Measurements from ENCODE around the gene RPL23.
A peak's percentile ranks its signal among the peaks of the same experiment; 100 is the strongest.

The RPL23 gene

DNA sequence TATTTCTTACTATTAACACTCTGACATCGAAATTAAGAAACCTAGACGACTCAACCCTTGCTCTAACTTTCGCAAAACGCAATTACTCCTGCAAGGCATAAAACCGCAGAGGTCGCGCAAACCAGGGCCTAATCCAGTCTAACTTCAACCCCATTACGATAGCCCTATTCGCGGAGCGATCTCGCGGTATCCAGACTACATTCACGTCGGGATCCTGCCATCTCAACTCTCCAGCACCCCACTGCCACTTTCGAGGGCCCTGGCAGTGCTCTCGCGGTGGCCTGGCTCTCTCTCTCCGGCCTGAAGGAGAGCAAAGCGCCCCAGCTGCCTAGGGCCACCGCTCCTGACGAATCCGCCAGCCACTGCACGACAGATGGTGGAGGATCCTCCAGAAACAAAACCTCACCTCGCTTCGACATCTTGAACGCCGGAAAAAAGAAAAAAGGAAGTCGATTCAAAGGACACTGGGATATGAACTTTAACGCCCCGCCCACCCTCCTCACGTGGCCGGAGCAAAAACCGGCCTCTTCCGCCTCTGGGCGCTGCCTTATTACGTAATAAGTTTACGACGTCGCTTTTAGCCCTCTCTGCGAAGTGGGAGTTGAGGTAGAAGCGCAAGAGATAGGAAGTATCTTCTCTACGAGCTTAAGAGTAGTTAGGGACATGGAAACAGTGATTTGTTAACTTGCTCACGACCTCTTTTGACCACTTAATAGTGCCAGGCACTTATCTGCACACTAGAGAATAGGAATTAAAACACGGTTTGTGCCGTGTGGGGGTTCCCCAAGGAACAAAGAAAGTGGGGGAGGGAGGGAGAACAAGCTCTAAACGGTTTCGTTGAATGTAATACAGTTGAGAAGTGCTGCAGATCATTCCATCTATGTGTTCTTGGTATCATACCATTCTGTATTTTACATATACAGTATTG lies at the start of gene RPL23:
RPL23 (minus strand) TSS at position 430 of the 928 bp plus-strand sequence; CDS start at position 419, 11 bp downstream.
- DNase-seq = peak; percentile 91

DNA sequence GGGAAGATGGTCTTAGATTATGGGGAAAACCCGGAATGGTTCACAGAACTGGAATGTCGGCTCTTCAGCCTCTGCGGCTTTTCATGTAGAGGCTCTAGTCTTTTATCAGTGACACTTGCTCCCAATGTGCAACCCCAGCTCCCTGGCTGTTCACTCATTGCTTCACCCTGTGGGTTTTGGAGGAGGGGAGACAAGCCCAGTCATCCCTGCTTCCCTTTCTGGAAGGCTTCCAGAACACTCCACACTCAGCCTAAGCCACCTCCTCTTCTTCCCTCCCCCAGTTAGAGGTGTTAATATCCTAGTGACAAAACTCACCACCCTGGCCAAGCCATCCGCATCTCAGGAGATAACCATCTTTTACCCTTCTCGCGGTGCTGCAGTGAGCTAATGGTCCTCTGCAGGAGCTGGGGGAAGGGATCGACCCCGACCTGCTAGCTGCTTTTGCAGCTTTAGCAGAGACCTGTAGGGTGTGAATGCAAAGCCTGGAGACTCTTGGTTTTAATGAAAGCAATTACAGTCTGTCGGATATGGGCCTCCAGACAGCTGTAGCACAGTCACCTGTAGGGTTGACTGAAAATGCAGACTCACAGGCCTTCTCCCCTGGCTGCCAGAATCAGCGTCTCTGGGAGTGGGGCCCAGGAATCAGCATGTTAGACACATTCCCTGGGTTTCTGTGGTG lies 47.6 kb upstream of the RPL23 start:
- no peak for DNase-seq

DNA sequence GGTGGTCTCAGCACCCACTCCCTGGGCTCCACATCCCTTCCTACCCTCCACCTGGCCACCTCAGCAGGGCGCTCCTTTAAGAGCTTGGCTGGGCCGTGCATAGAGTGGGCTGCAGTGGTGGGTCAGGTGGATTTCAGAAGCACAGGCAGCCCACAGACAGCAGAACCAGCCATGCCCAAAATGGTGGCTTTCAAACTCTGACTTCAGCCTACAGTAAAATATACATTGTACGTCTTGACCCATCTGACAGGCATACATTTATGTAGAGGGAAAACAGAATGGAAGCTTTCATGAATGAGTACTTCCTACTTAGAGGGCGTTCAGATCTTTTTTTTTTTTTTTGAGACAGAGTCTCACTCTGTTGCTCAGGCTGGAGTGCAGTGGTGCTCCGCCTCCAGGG lies 45.9 kb upstream of the RPL23 start:
- no peak for DNase-seq

DNA sequence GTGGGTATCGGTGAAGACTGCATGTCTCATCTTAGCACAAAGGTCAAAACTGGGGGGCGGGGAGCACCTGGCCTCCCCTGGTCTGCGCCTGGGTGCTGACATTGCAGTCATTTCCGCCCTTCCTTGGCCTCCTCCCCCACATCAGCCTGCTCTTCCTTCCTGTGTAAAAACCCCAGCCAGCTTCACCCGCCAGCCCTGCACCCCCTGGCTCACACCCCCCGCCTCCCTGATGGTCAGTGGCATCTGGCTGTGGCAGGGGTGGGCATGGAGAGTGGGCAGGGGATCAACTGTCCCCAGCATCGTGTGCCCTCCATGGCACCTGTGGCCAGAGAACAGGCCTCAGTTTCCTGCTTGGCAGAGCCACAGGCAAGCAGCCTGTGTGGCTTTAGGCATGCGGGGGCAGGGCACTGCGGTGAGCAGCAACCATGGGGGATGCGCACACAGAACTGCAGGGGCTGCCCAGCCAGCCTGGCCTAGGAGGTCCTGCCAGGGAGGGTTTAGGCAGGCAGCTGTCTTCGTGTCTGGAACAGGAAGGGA lies 45.4 kb upstream of the RPL23 start:
- peak; percentile 88 for DNase-seq

DNA sequence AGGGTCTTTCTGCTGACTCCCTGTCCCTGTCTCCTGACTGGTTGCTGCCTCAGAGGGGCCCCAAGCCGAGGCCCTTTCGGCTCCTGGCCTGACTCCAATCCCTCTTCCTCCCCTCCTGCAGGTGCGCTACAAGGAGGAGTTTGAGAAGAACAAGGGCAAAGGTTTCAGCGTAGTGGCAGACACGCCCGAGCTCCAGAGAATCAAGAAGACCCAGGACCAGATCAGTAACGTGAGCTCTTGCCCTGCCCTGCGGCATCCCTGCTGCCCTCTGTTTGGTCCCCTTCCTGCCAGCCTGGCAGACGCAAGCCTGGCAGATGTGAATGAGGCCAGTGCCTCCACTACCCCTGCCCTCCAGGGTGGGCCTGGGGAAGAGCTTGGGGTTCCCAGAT lies 44.8 kb upstream of the RPL23 start:
- DNase-seq = peak; percentile 71

DNA sequence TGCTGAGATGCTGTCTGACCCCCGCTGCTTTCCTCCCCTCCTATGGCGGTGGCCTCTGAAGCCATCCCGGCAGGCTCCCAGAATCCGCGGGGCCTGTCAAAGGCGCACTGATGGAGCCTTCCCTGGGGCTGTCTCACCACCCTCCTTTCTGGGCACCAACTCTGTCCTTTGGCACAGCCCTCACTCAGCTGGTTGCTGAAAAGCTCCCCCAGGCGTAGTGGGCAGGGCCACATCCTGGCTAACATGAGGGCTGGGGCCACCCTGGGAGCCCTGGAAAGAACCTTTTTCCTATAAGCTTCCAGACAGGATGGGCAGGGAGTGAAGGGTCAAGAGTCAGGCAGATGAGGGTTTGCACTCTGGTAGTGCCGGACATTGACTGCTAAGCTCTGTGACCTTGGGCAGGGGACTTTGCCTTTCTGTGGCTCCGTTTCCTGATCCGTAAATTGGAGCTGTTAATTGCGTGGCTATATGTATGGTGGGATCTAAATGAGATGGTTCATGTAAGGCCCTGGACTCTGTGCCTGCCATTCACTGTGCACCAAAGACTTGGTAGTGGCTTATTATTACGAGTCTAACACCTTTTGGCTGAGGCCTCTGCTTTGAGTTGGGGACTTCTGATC lies 44.3 kb upstream of the RPL23 start:
- DNase-seq = no peak

DNA sequence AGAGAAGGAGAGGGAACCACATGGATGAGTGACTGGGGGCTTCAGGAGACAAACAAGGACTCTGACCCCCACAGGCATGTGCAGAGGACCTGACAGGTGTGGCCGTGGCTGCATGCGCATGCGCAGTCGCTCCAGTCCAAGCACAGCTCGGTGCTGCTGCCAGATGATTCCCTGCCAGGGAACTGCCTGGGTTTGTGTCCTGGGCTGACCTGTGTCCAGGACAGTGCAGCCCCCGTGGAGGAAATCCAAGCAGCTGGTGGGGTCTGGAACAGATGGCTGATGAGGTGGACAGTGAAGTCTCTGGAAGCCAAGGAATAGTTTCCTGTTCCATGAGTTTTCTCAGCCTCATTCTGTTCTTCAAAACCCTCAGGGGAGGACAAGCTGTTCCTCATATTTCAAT lies 43.7 kb upstream of the RPL23 start:
- DNase-seq = no peak

DNA sequence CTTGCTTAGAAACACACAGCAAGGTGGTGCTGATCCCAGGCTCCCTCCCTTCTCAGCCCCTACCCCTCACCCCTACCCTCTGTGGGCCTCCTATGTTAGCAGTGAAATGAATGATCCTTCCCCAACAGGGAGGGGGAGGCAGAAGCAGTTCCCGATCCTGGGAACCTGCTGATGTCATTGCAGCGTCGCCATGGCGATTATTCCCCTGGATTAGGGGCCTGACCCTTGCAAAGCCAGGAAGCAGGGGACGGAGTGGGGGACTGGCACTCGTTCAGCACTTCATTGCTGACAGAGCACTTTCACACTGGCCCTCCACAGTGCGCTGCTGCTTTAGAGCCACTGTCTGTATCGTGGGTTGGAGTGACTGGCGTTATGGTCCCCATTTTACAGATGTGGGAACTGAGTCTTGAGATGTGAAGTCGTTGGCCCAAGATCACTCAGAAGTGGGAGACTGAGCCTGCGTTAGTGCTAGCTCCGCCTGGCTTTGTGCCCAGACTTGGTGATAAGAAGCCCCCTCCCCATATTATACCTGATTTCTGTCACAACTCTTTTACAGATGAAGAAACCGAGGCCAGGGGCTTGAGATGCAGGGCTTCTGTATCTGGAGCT lies 42.9 kb upstream of the RPL23 start:
- DNase-seq = no peak

DNA sequence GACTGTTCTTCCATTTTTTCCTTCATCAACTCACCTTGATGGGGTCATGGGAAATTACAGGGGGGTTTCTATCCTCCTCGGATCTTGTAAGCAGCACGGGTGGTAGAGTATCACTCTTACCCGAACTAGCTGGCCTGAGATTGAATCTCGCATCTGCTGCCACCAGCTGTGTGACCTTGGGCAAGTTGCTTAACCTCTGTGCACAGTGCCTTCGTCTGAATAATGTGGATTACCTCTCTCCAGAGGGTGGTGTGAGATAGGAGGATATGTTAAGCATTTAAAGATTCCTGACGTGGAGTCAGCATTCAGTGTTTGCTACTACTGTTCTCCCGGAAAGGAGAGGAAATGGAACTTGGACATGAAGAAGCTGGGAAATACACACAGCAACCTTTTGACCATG lies 40.8 kb upstream of the RPL23 start:
- no peak for DNase-seq

DNA sequence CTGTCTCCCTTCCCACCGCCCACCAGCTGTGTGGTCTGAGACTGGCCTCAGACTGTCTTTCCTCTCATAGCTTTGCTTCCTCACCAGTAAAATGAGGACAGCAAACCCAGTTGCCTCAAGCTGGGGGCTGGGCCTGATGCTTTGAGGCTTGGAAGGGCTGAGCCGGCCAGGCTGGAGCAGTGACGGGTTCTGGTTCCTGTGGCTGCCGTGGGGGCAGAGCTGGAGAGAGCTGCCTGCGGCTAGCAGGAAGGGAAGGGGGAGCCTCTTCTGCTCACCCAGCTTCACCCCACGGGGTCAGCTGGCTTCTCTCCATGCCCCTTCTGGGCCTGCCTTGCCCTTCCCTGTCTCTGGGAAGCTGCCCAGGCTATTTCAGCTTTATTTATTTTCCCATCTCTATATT lies 40.1 kb upstream of the RPL23 start:
- peak; percentile 73 for DNase-seq

DNA sequence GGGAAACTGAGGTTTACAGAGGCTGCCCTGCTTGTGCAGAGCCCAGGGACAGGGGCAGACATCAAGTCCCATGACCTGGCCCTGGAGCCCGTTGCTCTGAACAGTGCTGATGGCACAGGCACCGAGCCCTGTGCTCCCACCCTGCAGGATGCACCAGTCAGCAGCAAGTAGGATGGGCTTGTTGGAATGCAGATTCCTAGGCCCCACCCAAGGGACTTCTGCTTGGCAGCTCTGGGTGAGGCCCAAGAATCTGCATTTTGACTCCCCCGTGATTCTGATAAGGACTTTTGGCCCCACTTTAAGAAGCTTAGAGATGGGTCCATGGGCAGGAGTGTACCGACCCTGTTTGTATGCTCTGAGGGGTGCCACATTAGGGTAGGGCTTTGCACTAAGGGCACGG lies 39.6 kb upstream of the RPL23 start:
- DNase-seq = no peak

DNA sequence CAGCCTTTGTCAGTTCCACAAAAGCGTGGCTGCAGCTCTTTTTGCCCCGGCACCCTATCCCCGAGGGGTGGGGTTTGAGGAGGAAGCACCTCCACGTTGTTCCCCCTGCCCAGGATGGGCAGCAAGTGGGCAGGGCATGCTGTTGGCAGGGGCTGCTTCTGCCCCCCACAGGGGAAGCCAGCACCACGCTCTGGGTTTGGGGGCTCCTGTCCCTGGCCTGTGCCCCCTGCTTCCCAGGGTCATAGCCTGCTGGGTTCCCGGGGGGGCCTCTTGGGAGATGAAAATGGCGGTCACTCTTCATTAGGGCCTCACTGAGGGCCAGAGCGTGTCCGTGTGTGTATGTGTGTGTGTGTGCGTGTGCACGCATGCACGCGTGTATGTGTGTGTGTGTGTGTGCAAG lies 39.1 kb upstream of the RPL23 start:
- DNase-seq = no peak

DNA sequence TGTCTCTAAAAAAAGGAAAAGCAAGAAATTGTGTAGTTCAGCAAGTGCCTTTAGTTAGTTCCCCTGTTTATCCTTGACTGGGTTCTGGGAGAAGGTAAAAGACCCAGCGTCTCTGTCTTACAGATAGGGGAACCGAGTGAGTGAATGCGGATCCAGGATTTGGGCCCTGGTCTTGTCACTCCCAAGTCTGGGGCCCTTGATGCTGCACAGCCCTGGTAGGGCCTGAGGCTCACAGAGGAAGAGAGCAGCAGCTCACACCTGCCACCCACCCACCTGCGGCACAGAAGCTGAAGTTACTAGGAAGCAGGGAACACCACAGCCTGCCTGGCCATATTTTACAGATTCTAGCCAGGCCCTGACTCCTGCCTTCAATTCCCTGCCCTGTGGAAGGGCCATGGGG lies 38.6 kb upstream of the RPL23 start:
- no peak for DNase-seq

DNA sequence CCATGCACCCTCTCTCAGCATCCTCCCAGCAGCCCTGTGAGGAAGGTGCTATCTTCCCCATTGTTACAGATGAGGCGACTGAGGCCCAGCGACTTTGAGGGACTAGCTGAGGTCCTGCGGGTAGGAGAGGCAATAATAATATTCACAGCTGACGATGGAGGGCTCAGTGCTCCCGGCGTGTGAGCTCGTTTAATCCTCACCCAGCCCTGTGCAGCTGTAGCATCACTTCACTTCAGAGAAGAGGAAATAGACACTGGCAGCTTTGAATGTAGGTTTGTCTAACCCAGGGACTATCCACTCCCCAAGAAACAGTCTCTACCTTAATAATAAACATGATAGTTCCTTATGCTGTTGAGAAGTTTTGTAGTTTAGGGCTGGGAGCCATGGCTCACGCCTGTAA lies 37.9 kb upstream of the RPL23 start:
- DNase-seq = no peak

DNA sequence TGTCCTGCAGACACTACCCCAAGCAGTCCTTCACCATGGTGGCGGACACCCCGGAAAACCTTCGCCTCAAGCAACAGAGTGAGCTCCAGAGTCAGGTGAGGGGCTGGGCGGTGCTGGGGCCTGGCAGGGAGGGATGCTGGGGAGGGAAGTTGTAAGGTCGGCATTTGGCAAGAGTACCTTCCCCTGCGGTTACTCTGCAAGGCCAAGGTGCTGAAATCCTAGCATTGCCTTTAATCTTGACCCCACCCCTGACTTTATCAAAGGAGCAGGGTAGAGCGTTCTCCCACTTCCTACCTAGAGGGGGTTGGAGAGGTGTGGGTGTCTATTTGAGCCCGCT lies 36.9 kb upstream of the RPL23 start:
- no peak for DNase-seq

DNA sequence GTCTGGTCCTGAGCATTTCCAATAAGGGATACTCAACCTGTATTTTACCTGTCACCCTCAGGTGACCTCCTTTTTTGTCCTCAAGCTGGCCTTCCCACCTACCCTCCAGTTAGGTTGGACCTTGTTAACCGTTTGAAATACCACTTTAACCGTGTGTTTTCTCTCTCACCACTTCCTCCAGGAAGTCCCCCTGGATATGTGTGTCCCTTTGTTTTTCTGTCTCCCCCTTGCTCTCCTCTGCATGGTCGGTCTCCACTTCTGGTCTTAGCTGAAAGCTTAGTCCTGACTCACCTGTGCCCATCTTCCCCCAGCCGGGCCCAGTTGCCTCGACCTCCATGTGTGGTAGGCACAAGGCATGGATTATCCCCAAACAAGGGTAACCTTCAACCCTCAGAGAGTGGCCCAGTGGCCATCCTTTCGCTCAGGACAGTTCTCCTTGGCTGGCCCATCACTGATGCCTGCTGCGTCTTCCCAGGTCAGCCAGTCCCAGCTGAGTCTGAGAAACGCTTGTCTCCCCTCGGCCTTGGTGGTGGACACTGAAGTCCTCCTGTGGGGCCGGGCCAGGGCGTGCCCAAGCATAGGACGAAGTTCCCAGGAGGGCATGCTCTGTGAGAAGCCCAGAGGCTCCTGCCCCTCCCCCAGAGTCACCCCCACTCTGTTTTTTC lies 36.4 kb upstream of the RPL23 start:
- DNase-seq = no peak

DNA sequence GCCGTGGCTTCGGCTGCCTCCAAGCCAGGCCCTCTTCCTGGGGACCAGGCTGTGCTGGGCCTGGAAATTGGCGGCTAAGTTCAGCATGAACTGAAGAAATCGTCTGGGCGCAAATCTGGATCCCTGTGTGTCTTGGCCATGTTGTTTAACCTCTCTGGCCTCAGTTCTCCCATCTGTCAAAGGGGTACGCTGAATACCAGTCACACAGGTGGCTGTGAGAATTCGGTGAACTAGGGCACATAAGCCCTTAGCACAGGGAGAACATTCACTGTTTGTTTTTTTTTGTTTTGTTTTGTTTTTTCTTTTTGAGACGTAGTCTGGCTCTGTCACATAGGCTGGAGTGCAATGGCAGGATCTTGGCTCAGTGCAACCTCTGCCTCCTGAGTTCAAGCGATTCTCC lies 35.3 kb upstream of the RPL23 start:
- DNase-seq = no peak

DNA sequence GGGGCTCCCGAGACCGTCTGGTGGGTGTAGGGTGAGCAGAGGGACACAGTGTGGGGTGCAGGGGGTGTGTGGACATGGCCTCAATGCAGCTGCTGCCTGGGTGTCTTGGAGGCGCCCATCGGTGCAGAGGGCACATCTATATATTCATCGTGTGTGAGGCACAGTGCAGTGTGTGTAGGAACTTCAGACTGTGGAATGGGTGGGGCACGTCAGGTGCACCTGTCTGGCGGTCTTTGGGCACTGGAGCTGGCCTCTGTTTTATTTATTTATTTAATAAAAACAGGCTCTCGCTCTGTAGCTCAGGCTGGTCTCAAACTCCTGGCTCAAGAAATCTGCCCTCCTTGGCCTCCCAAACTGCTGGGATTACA lies 33.1 kb upstream of the RPL23 start:
- no peak for DNase-seq

DNA sequence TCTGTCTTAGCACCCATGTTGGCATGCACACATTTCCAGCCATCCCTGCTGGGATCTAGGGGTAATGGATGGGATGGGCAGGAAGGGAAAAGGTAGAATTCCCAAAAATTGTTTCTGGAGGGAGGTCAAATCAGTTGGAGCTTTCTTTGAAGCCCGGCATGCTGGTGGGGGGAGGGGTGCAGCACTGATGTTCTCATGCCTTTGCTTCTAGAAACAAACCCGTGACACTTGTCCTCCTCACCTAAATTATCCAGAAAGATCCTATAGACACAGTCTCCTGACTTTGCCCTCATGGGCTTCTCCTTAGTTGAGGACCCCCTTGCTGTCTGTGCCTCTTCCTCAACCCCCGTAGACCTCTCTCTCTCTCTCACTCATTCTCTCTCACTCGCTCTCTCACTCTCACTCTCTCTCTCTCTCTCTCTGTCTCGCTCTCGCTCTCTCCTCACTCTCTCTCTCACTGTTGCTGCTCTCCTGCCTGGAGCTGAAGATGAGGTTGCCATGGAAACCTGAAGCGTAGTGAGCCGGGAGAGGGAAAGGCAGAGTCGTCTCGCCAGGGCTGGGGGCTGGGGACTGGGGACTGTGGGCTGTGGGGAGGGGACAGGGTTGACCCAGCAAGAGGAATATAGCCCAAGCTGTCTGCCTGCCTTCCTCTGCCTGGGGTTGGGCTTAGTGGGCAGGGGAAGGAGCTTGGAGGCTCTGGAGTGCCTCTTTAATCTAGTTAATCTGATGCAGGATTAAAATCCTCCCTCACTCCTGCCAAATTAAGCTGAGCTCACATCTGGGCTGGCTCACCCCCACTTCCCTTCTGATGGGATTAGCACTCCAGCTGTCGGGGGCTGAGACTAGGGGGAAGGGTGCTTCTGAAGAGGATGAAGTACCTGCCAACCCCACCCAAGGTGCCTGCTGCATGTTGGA lies 32.5 kb upstream of the RPL23 start:
- no peak for DNase-seq

DNA sequence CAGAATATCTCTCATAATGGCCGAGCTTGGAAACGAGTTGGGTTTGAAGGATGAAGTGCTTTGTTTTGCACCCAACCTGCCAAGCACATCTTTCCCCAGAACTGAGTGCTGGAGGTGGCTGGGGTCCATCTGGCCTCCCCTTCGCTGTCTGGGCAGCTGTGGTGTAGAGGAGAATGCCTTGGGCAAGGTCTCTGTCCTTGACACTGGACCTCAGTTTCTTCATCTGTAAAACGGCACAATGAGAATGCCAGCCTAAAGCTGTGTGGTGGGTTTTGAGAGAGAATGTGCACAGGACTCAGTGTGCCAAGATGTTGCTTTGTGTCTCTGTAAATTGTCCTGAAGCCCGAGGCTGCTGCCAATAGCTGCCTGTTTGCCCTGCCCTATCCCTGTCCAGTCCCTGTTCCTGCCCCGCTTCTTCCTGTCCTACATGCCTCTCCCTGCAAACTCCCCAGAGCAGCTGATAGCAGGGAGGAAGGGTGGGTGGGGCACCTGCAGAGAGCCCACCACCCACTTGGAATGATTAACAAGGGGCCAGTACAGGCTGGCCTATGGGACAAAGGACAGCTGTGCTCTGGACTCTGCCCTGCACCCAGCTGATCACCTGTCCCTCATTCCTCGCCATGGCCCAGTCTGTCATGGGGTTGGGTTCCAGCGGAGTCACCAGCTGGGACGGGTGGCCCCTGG lies 31.7 kb upstream of the RPL23 start:
- no peak for DNase-seq
